Activated CD8-positive, alpha-beta memory T cell treated with anti-CD3 and anti-CD28 coated beads, Interleukin-2, amount 50 U/mL, for 24 hours (primary cell): ENCODE results near the gene C1GALT1C1L.
"Not testable (repeated sequence)": the region's sequence is repeated elsewhere in the genome, so short reads cannot be mapped to it uniquely, and the experiment has no call there.

Experiments
- DNase-seq: peaks from one replicate; pipeline ENCODE4 v3.0.0-alpha.2; 2020; ENCODE audit errors: extremely low read depth

C1GALT1C1L gene

DNA sequence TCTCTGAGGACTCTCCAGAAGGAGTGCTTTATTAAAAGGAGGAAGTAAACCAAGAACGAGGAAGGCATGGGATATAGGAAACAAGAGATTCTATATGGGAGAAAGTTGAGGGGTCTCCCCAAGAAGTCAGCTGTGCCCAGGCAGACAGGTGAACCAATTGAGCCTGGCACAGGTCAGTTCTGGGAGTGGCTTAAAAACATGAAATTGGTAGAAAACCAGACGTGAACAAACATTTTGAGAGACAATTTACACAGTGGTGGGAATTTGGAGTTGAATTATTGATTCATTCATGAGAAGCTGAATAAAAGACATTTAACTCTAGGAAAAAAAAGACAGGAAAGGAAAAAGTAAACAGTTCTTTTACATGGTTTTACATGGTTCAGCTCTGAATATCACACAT, 22.7 kb downstream of the C1GALT1C1L start:
- no peak for DNase-seq

DNA sequence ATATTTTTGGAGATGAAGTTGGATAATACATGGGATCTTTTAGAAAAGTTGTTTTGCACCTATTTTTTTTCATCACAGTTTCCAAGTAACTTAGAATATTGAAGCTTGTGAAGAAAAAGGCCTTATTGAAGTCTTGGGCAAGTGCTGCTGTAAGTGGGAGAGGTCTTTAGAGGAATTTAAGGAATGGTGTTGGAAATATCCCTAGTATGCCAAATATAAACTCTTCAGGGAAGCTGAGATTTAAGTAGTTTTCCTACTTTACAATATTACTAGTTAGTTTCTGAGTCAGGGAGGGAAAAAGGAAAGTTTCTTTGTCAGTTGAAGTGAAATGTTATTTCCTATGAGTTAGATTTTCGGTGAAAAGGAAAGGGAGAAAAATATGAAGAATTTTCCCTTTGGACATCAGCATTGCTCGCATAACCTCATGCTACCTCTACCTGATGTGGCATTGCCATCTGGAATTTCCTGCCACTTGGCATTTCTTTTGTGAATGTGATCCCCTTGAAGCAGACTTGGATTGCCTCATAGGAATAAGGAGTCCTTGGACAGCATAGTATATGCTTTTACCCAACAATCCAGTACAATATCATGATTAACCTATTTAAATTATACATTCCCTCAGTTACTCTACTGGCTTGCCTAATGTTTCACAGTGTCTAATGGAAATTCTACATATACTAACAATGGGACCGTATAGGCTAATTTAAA, 27.1 kb downstream of the C1GALT1C1L start:
- DNase-seq: no peak

DNA sequence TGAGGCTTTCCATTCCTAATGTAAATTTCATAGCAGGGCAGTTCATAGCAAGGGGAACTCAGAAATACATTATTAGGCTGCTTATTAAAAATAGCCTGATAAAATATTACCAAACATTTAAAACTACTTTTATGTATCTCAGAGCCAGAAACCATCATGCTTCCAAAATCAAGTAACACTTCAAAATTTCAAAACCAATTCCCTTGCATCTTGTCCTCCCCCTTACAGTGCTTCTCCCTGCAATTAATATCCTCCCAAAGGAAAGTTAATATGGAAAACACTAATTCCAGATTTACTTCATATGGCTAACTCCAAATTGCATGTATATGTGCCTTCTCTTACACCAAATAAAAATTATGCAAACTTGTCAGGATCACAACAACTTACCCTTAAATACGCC, 32.5 kb downstream of the C1GALT1C1L start:
- no peak for DNase-seq

DNA sequence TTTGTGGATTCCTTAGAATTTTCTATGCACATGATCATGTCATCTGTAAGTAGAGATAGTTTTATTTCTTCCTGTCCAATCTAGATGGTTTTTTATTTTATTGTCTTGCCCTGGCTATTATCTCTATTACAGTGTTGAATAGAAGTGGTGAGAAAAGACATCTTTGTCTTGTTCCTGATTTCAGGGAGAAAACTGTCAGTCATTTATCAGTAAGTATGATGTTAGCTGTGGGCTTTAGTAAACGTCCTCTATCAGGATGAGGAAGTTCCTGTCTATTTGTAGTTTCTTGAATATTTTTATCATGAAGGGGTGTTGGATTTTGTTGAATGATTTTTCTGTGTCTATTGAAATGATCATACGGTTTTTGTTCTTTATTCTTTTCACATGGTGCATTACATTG, 33.9 kb downstream of the C1GALT1C1L start:
- DNase-seq: no peak

DNA sequence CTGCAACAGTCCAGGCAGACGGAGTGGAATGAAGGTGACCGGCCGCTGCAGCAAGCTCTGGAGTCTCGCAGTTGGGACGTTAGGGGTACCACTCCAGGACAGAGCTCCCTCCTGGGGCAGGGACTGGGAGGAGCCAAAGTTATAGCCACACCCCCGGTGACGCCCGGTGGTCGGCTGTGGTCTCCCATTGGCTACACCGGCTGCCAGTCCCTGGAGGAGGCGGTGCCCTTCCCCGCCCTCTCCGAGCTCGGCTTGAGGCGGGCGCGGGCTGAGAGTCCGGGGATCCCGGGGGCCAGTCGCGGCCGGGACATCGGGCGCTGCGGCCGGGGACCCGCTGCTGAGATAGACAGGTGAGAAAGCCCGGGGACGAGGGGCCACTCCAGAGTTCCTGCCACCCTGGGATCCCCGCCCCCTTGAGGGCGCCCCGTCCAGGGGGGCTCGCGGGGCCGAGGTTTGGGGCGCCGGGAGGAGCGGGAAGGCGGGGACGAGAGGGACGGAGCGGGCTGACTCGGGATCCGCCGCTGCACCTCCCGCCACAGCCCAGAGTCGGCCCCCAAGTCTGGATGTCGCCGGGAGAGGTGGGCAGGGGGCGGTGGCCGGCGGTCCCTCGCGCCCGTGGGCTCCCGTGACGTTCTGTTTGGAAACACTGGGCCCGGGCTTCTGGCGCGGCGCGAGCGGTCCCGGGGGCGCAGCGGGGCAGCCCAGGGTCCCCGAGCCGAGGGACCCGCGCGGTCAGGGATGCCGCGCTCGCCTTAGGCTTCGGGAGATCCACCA, 39.0 kb downstream of the C1GALT1C1L start, which contains the start of gene PLEKHH2:
Gene PLEKHH2 (plus strand): TSS at position 231 of the 774 bp plus-strand sequence. CDS start 7,414 bp downstream, outside the sequence.
- DNase-seq: peak; percentile 71

DNA sequence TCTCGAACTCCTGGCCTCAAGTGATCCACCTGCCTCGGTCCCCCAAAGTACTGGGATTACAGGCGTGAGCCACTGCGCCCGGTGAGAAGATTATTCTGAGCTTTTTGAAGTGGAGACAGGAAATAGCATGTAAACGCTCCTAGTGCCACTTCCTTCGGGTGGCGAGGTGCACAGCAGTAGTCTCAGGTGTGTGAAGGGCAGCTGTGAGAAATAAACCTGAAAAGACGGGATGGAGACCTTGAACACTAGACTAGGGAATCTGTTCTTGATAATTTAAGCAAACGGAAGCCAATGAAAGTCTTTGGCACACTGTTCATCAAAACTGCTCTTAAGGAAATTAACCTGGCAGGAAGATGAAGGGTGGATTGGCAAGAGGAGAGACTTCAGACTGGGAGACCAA, 39.6 kb downstream of the C1GALT1C1L start:
- no peak for DNase-seq

DNA sequence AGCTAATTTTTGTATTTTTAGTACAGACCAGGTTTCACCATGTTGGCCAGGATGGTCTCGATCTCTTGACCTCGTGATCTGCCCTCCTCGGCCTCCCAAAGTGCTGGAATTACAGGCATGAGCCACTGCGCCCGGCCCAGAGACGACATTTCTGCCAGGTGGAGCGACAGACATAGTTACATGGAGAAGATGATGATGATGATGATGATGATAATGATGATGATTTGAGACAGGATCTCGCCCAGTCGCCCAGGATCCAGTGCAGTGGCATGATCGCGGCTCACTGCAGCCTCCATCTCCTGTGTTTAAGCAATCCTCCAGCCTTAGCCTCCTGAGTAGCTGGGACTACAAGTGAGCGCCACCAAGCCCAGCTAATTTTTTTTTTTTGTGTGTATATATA, 40.1 kb downstream of the C1GALT1C1L start:
- not testable (repeated sequence) for DNase-seq

DNA sequence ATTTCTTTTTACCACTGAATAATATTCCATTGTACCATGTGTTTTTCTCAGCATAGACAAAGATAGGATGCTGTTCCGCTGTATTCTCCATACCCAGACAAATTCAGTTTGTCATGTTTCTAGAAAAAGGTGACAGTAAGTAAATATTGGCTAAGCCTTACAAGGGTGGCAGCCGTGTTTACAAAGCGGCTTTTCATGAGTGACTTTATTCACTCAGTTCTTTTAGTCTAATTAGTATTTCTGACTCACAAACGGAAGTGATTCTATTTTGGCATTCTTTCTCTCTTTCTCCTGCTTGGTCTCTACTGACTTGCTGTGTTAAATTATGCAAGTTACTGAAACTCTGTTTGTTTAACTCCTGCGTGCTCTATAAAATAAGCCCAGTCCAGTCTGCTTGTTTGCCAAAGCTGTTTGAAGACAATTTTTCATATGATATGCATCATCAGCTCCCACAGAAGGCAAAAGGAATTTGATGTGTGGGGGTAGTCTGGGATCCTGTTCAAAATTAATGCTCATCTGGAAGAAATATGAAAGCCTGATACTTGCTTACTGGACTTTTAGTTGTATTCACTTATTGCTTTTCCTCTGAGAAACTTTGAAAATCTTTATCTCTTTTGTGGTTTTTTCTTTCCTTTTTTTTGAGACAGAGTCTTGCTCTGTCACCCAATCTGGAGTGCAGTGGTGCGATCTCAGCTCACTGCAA, 41.5 kb downstream of the C1GALT1C1L start:
- no peak for DNase-seq

DNA sequence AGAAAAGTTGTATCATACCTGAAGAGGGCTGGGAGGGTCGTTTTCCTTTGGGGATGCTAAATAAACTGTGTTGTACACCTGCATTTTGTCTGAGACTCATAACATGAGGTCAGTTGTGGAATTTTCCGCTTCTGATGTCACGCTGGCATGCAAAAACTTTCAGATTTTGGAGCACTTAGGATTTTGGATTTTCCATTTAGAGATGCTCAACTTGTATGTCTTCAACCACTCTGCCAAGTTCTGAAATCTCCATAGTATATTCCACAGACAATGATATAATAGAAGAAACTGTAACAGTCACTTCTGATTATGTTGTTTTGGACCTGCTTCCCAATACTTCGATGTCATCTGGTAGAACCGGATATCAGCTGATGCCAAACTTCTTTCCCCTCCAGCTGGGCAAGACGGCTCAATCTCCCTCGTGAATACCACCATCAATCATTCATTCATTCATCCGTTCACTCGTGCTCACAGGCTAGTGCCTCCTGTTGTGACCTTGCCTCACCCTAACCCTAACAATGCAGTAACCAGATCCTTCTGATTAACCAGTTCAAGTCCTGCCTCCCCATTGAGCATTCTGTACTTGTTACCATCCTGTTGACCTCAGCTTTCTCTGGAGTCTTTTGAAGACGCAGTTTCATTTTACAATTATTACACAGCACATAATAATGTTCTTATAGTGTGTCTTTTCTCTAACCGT, 44.5 kb downstream of the C1GALT1C1L start:
- DNase-seq: no peak
